ENCODE results near the gene MAP3K7.

The MAP3K7 gene

DNA sequence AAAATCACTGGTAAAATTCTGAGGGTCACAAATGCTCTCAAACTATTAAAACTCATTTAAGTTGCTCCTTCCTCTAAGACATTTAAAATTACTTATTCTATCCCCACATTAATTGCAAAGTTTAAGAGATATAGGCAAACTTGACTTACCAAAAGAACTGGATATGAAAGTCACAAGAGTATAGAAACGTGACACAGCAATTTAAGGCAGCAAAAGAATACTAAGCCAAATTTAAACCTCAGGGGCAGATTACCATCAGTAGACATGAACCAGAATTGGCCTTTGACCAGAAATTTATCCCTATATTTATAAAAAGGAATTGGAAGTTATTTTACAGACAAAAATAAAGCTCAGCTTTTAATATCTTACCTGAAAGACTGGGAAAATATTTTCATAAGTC is 56.0 kb downstream of the MAP3K7 start:
- no peak for DNase-seq (ENCODE audit: low read depth)

DNA sequence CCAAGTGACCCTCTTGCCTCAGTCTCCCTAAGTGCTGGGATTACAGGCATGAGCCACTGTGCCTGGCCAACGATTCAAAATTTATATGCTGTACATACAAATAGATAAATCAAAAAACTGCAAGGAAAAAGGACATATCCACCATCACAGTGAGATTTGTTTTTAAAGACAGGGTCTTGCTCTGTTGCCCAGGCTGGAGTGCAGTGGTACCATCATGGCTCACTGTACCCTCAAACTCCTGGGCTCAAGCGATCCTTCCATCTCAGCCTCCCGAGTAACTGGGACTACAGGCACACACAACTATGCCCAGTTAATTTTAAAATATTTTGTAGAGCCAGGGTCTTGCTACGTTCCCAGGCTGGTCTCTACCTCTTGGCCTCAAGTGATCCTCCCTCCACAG is 61.5 kb downstream of the MAP3K7 start:
- DNase-seq (ENCODE audit: low read depth), result no peak

GRCh38 chr6:90523779-90524310 is 63.0 kb downstream of the MAP3K7 start:
- DNase-seq (ENCODE audit: low read depth), result no peak

DNA sequence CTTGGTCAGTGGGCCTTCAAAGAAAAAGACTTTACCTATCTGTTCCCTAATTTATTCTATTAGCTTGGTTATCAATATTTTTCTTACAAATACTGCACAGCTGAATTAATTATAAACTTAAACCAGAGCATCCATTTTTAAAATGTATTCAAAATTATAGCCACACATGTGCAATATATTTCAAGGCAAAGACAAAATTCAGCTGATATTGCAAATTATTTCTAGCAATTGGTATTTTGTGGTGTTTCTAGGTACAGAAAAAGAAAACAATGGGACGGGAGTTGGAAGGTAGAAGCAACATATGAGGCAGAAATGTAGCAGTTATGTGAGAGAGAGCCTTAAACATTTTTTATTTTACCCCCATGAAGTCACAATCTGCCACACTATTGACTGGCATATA is 64.9 kb downstream of the MAP3K7 start:
- no peak for DNase-seq (ENCODE audit: low read depth)

GRCh38 chr6:90516074-90516660 is 70.7 kb downstream of the MAP3K7 start:
- no peak for DNase-seq (ENCODE audit: low read depth)

GRCh38 chr6:90514496-90514895 is 72.4 kb downstream of the MAP3K7 start:
- DNase-seq (ENCODE audit: low read depth), result no peak

DNA sequence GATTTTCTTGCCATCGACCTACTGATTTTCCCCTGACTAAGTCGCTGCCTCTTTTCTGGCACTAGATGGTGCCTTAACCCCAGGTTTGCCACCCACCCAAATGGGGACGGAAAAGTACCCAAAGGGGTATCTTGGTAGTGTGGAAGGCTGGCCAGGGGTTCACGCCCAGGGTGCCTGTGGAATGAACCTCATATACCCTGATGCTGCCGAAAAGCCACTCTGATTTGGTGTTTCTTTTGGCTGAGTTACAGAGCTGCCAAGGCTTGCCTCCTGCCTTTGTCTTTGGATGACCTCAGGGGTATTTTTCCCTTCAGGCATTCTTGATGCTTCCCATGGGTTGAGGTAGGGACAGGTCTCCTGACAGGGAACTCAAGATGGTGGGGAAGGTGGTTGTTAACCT is 78.1 kb downstream of the MAP3K7 start:
- no peak for DNase-seq (ENCODE audit: low read depth)

DNA sequence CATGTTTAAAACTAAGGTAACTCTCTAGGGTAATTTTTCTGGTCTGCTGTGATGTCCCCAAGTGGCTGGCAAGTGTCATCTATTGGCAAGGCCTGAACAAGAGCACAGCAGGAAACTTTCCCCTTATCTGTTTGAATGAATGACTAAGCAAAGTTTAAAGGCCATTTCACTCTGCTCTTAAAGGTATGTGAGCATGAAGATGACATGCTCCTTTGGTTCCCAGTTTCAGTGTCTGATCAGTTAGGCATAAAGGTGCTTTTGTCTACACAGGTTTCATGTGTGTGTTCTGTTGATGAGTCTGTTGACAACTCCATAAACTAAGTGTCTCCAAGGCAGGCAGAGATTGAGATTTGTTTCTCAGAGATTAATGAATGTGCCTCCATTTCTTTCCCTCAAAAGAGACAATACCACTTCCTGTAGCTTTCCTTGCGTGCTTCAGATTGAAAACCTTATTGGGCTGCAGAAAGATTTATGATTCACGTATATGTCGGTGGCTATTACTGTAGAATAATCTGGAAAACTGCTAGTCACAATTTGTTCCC is 83.9 kb downstream of the MAP3K7 start:
- no peak for DNase-seq (ENCODE audit: low read depth)

DNA sequence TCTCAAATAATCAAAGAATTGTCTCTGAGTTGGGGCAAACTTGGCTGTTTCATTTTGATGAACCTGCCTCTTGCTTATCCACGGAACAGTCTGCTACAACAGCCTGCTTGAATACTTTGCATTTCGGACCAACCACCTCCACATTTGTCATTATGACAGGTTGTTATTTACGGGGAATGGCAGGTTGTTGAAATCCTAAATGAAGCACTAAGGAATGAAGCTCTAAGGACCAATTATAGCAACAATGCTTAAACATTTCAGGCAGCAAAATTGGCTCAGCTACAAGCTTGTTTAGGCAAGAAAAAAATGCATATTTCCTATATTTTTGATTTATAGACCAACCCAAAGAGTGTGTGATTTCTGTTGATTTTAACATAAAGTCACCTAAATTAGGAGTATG is 84.5 kb downstream of the MAP3K7 start:
- no peak for DNase-seq (ENCODE audit: low read depth)

GRCh38 chr6:90500458-90500857 is 86.4 kb downstream of the MAP3K7 start:
- DNase-seq (ENCODE audit: low read depth), result no peak

GRCh38 chr6:90497411-90497810 is 89.5 kb downstream of the MAP3K7 start:
- no peak for DNase-seq (ENCODE audit: low read depth)

DNA sequence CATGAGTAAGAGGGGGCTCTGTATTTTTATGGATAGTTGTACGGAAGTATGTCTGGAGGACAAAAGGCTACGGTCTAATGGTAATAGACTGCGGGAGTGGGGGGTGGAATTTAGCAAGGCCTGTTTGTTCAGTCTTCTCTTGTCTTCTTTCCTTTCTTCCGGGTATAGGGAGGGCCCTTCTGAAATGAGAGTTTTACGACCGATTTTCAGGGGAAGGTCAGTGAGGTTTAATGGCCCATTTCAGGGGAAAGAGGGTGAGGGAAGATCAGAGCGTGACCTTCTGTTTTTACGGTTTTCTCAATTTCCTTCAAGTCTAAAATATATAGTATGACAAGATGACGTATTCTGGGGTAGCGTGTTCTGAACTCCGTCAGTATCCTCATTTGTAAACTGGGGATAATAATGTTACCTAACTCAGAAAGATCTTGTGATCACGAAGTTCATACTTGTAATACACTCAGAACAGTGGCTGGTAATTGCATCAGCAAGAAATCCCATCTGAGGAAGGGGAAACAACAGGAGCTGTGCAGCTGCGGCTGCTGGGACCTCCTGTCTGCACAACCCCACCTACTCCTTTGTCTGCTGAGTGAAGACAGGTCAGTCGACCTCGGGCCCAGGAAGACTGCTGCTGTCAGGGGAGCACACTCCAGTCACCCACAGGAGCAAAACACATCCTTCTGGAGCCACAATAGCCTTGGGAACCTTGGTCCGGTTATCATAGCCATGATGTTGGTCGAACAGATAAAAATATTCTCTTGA is 90.4 kb downstream of the MAP3K7 start:
- DNase-seq (ENCODE audit: low read depth), result no peak

- DNase-seq (ENCODE audit: low read depth), result no peak
Observed at GRCh38 chr6:90495216-90495817, 91.6 kb downstream of the MAP3K7 start.

DNA sequence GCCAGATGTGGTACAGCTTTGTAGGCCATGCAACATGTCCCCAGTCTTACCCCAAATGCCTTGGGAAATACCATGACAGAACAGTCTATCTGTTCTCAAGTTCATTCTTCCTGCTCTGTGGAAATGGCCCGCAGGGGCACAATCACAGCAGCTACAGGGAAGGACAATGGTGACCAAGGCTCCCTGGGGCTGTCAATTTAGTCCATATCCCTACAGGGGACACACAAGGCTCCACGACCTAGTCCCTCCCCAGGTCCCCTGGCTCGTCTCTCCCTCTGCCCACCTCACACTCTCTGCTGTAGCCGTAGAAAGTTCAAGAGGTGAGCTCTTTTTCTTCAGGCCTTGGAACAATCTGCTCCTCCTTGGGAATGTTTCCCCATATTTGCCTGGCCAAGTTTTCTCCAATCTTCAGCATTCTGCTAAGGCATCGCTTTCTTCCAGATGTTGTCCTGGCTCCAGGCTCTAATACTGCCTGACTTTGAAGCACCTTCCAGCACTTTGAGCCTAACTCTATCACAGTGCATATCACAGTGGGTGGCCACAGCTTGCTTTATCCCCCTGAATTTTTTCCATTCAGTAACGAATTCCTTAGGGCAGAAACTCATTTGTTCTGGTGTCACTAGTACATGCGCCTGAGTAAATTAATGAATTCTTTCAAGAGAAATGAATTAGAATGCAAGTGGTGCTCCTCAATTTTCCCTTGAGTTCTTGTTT is 92.6 kb downstream of the MAP3K7 start:
- no peak for DNase-seq (ENCODE audit: low read depth)

DNA sequence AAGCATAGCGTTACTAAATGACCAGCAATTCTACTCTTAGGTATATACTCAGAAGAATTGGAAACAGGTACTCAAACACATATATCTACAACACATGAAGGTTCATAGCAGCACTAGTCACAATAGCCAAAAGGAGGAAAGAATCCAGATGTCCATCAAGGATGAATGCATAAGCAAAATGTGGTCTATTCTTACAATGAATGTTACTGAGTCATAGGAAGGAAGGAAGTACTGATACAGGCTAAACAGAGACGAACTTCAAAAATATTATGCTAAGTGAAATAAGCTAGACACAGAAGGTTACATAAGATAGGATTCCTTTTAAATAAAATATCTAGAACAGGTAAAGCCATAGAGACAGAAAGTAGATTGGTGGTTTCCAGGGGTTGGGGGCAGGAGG is 93.5 kb downstream of the MAP3K7 start:
- DNase-seq (ENCODE audit: low read depth), result peak; percentile 26

DNA sequence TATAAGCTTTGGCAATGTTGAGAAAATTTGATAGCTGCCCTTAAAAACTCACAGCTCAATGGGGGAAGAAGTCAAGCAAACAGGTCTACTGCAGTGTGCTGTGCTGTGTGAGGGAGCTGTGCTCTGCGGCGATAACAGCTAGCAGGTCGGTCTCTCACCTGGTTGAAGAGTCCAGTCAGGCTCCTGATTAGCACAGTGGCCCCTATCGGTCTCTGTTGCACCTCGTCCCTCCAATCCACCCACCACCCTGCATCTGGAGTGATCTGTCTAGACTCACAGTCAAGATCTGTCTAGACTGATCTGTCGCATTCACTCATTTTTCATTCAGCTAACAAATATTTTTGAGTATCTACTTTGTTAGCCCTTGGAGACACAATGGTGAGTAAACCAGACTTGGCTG is 94.1 kb downstream of the MAP3K7 start:
- no peak for DNase-seq (ENCODE audit: low read depth)

- DNase-seq (ENCODE audit: low read depth), result no peak
Observed at GRCh38 chr6:90492369-90492768, 94.5 kb downstream of the MAP3K7 start.

DNA sequence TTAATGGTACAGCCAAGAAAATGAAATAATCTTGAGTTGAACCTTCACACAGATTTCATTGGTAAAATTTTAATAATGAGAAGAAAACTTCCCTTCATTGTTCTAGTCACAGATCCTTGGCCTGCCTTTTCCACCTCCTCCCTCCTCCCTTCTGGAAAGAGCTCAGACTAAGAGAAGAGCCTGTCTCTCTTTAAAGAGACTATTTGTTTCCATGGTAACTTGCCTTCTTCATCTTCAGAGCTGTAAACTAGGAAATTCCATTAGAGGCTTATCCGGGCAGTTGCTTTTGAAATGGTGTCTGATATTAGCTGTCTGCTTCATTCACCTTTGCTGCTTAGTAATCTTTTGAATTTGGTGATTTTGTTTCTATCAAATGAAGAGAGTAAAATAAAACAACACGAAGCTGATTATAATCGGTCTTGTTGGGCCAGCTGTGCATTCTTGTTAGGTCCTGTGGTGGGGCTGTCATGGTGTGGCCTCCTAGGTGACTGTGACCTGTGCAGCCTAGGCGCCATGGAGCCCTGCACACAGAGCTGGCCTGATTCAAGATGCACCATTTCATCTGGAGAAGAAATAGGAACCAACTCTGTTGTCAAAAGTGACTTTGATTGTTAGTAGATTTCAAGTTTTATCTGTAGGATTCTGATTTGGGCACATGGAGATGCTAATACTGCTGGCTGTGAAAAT is 96.7 kb downstream of the MAP3K7 start:
- DNase-seq (ENCODE audit: low read depth), result no peak

DNA sequence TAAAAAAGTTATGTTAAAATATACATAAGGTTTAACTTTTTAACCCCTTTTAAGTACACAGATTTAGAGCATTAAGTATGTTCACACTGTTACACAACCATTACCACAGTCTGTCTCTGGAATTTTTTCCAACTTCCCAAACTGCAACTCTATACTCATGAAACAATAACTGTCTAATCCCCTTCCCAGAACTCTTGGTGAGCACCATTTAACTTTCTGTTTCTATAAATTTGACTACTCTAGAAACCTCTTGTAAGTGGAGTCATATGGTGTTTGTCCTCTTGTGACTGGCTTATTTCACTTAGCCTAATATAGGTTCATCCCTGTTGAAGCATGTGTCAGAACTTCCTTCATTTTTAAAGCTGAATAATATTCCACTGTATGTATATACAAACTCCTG is 98.1 kb downstream of the MAP3K7 start:
- no peak for DNase-seq (ENCODE audit: low read depth)

GRCh38 chr6:90485635-90486277 is 101.1 kb downstream of the MAP3K7 start:
- no peak for DNase-seq (ENCODE audit: low read depth)

GRCh38 chr6:90484903-90485302 is 102.0 kb downstream of the MAP3K7 start:
- DNase-seq (ENCODE audit: low read depth), result no peak

Data from CMK (cell line).